A673 (cell line): ENCODE data around the gene NKX1-1.

Source experiments
- CTCF ChIP-seq: fragments of 300-800, 200-600 bp; sonication (generic); conservative IDR thresholded peaks from 2 replicates; pipeline ENCODE4 v1.5.1; 2017; ENCODE audit warnings: low read depth, mild to moderate bottlenecking, antibody characterized with exemption, low read length, moderate library complexity, mixed read lengths
- EZH2 ChIP-seq: fragments of 200-600 bp; sonication (generic); IDR thresholded peaks from 2 replicates; pipeline ENCODE4 v1.6.1; 2017; ENCODE audit warnings: borderline replicate concordance, low read depth, mild to moderate bottlenecking, mixed read lengths, antibody characterized with exemption, low read length; ENCODE audit not compliant: poor library complexity, severe bottlenecking

DNA sequence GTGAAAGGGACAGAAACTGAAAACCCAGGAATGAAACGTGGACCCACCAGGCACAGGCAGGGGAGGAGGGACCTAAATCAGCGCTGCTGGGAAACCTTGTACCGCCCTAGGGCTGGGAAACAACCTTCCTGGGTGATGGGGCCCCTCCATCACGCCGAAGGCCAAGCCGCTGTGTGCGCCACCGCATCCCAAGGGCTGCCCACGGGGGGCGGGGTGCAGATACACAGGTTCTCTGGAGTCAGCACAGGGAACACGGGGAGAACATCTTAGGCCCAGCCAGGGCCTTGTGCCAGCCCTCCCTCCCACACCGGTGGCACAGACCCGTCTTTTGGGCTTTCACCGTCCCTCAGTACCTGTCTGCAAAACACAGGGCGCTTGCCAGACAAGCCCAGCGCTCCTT is 46.3 kb downstream of the NKX1-1 start:
- TF ChIP-seq CTCF: no peak
- no peak for TF ChIP-seq EZH2
